Calu3 (cell line): ENCODE measurements around the gene ELMO1. TPM values are rescaled to one million over a fixed set of nuclear protein-coding genes. Genes with fewer than 3 reads are reported as not detected.

Experiments used
- BruUV-seq: library from RNA; stranded (reverse); fragments of 400-500 nt; replicated peaks from 2 replicates; lab custom pipeline; 2021; lab: Mats Ljungman, UMichigan
- CTCF ChIA-PET: fragments of 300-600 bp; sonication (Branson Sonifier 250); formaldehyde crosslinking; loops from one replicate; lab custom pipeline; 2022; ENCODE audit warnings: antibody characterized with exemption; lab: Charles Lee
- DNase-seq: peaks from one replicate; pipeline ENCODE4 v3.0.0; 2022
- H3K27ac Mint-ChIP-seq: one replicate; pipeline ENCODE4 v1.8.0; 2022; ENCODE audit warnings: mixed read lengths; ENCODE audit not compliant: unreplicated experiment
- H3K27me3 Mint-ChIP-seq: one replicate; pipeline ENCODE4 v1.8.0; 2022; ENCODE audit warnings: mixed read lengths; ENCODE audit not compliant: unreplicated experiment
- H3K36me3 Mint-ChIP-seq: one replicate; pipeline ENCODE4 v1.8.0; 2022; ENCODE audit warnings: mild to moderate bottlenecking, moderate library complexity, mixed read lengths; ENCODE audit not compliant: insufficient read depth, unreplicated experiment
- H3K4me1 Mint-ChIP-seq: one replicate; pipeline ENCODE4 v1.8.0; 2022; ENCODE audit warnings: mild to moderate bottlenecking, low read depth, mixed read lengths; ENCODE audit not compliant: unreplicated experiment
- H3K4me3 Mint-ChIP-seq: one replicate; pipeline ENCODE4 v1.8.0; 2022; ENCODE audit warnings: mild to moderate bottlenecking, low read depth, moderate library complexity, mixed read lengths; ENCODE audit not compliant: unreplicated experiment
- H3K9me3 Mint-ChIP-seq: one replicate; pipeline ENCODE4 v1.8.0; 2022; ENCODE audit warnings: low read depth, mixed read lengths; ENCODE audit not compliant: unreplicated experiment
- CTCF ChIP-seq: fragments of 200-600 bp; IDR thresholded peaks from one replicate; pipeline ENCODE4 v1.8.0; 2022; ENCODE audit warnings: antibody characterized with exemption; ENCODE audit not compliant: unreplicated experiment
- intact Hi-C: fragments of 100-400 bp; cut with micrococcal nuclease; formaldehyde crosslinking; loops from one replicate; pipeline ENCODE4 v1.10.0; 2022; ENCODE audit not compliant: unreplicated experiment
- total RNA-seq: library from RNA; stranded (reverse); gene quantifications from 2 replicates; pipeline ENCODE4 v1.2.3, GENCODE V29; 2022

The ELMO1 gene
- total RNA-seq, 1 experiment from 2014 or later, result not detected

GRCh38 chr7:37186753-37187152 lies 261.9 kb downstream of the ELMO1 start:
- BruUV-seq, result no TSS peak
- Mint-ChIP-seq H3K4me1 (no peaks in the 10 kb centered on the region), H3K4me3 (no peak overlapping the region), H3K27me3 (no peaks in the 10 kb centered on the region), H3K27ac (no peak overlapping the region), H3K9me3 (no peaks in the 10 kb centered on the region), H3K36me3 (no peaks in the 10 kb centered on the region)
- CTCF ChIA-PET, result interaction anchor here (0.8 kb wide), 1 partner anchor 219 kb away, joined by 3 read pairs; no protein-coding TSS in a partner anchor
- no peak for DNase-seq
- TF ChIP-seq CTCF, result no peak
- intact Hi-C loops, result no loop called here

GRCh38 chr7:37181550-37181932 lies 267.1 kb downstream of the ELMO1 start:
- no peaks in the 10 kb centered on the region for H3K27me3 Mint-ChIP-seq
- DNase-seq, result no peak
- H3K36me3 Mint-ChIP-seq, result no peaks in the 10 kb centered on the region
- no peaks in the 10 kb centered on the region for H3K9me3 Mint-ChIP-seq
- H3K27ac Mint-ChIP-seq, result no peak overlapping the region
- TF ChIP-seq CTCF, result no peak
- no peaks in the 10 kb centered on the region for H3K4me1 Mint-ChIP-seq
- BruUV-seq, result no TSS peak
- CTCF ChIA-PET, result interaction anchor here (0.6 to 3.5 kb wide), 37 partner anchors 9 to 1107 kb away, joined by 3 to 99 read pairs (median 4); no protein-coding TSS in a partner anchor
- no peak overlapping the region for H3K4me3 Mint-ChIP-seq
- intact Hi-C loops, result loop anchor here (1.0 to 5.0 kb wide), 3 partner anchors 150 to 708 kb away; no protein-coding TSS in a partner anchor

GRCh38 chr7:37180828-37181549 lies 267.7 kb downstream of the ELMO1 start:
- DNase-seq, result no peak
- BruUV-seq, result no TSS peak
- CTCF ChIA-PET, result interaction anchor here (0.7 to 3.5 kb wide), 13 partner anchors 18 to 740 kb away, joined by 3 to 99 read pairs (median 11); no protein-coding TSS in a partner anchor
- no peaks in the 10 kb centered on the region for H3K4me1 Mint-ChIP-seq
- H3K36me3 Mint-ChIP-seq, result no peaks in the 10 kb centered on the region
- no peaks in the 10 kb centered on the region for H3K27me3 Mint-ChIP-seq
- no peak for TF ChIP-seq CTCF
- no peaks in the 10 kb centered on the region for H3K9me3 Mint-ChIP-seq
- intact Hi-C loops, result loop anchor here (1.0 to 5.0 kb wide), 3 partner anchors 150 to 708 kb away; no protein-coding TSS in a partner anchor
- no peak overlapping the region for H3K4me3 Mint-ChIP-seq
- H3K27ac Mint-ChIP-seq, result no peak overlapping the region

GRCh38 chr7:37176079-37176478 lies 272.6 kb downstream of the ELMO1 start:
- CTCF ChIA-PET, result no interaction called here
- DNase-seq, result no peak
- H3K9me3 Mint-ChIP-seq, result no peaks in the 10 kb centered on the region
- intact Hi-C loops, result no loop called here
- no peak for TF ChIP-seq CTCF
- no peaks in the 10 kb centered on the region for H3K4me1 Mint-ChIP-seq
- H3K27ac Mint-ChIP-seq, result no peak overlapping the region
- BruUV-seq, result no TSS peak
- H3K27me3 Mint-ChIP-seq, result no peaks in the 10 kb centered on the region
- H3K36me3 Mint-ChIP-seq, result no peaks in the 10 kb centered on the region
- H3K4me3 Mint-ChIP-seq, result no peak overlapping the region
